Measurements from ENCODE around the gene CDK17.
"Not testable (repeated sequence)": the region's sequence is repeated elsewhere in the genome, so short reads cannot be mapped to it uniquely, and the experiment has no call there.

The CDK17 gene

DNA sequence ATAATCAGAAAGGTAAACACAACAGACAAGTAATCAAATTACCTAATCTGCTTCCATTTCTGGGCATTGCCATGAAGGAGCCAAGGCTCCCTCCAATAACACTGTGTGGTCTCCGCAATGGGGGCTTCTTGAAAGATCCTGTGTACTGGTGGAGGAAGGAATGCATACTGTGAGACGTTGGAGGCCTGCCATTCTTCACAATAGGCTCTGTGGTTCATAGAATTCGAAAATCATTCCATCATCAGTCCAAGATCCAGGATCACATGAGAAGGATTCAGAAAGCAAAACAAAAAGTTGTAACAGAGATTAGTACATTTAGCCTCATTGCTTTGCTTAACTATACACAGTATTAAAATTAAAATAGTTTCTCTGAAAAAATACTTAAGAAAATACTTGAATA is 76.3 kb downstream of the CDK17 start:
- DNase-seq (ENCODE audit: low read depth in 1 of 2, low spot score in 1 of 2): no peak

DNA sequence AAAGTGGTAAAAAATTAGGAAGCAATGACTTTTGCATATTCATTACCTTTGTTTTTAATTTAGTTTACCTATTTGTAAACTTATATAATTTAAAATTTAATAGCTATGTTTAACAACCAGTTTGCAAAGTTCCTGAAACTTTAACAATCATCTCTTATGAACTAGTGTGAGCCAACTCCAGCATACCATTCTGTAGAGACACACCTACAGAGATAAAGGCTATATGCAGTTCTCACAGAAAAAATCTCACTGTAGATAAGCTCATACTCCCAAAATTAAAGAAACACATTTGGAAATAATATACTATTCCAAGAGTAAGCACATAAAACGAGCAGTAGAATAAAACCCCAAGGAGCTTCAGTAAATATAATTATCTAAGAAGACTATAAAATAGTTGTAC is 77.5 kb downstream of the CDK17 start:
- DNase-seq (ENCODE audit: low read depth in 1 of 2, low spot score in 1 of 2): no peak

GRCh38 chr12:96321941-96322340 is 78.3 kb downstream of the CDK17 start:
- no peak for DNase-seq (ENCODE audit: low read depth in 1 of 2, low spot score in 1 of 2)

GRCh38 chr12:96317801-96318200 is 82.4 kb downstream of the CDK17 start:
- not testable (repeated sequence) for DNase-seq (ENCODE audit: low read depth in 1 of 2, low spot score in 1 of 2)

DNA sequence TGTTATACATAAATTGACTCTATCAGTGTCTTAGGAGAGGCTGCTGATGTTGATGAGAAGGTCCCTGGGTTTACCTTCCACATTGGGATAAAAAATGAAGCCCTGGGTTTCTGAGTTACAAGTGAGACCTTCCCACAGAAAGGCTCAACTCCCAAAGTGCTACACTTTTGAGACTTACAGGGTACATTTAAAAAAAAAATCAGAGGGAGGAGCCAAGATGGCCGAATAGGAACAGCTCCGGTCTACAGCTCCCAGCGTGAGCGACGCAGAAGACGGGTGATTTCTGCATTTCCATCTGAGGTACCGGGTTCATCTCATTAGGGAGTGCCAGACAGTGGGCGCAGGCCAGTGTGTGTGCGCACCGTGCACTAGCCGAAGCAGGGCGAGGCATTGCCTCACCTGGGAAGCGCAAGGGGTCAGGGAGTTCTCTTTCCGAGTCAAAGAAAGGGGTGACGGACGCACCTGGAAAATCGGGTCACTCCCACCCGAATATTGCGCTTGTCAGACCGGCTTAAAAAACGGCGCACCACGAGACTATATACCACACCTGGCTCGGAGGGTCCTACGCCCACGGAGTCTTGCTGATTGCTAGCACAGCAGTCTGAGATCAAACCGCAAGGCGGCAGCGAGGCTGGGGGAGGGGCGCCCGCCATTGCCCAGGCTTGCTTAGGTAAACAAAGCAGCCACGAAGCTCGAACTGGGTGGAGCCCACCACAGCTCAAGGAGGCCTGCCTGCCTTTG is 84.3 kb downstream of the CDK17 start:
- peak in 1 of 2 donors; percentile 4 for DNase-seq (ENCODE audit: low read depth in 1 of 2, low spot score in 1 of 2)

- DNase-seq (ENCODE audit: low read depth in 1 of 2, low spot score in 1 of 2): no peak
These were observed 85.5 kb downstream of the CDK17 start for GRCh38 chr12:96314723-96315122.

GRCh38 chr12:96313606-96314005 is 86.6 kb downstream of the CDK17 start:
- DNase-seq (ENCODE audit: low read depth in 1 of 2, low spot score in 1 of 2): no peak

- DNase-seq (ENCODE audit: low read depth in 1 of 2, low spot score in 1 of 2): no peak
These were observed 89.0 kb downstream of the CDK17 start for GRCh38 chr12:96311191-96311590.

DNA sequence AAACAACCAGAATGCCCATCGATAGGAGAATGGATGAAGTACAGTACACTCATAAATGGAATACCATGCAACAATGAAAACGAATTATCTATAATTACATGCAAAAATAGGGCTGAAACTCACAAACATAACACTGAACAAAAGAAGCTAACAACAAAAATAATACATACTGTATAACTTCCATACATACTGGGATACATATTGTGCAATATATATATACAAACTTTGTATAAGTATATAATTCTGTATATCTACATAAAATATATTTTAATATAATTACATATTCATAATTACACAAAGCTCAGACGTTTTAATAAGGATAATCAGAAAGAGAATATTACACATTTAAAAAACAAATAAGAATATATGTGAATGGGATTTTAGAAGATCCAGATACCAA is 90.2 kb downstream of the CDK17 start:
- DNase-seq (ENCODE audit: low read depth in 1 of 2, low spot score in 1 of 2): no peak

DNA sequence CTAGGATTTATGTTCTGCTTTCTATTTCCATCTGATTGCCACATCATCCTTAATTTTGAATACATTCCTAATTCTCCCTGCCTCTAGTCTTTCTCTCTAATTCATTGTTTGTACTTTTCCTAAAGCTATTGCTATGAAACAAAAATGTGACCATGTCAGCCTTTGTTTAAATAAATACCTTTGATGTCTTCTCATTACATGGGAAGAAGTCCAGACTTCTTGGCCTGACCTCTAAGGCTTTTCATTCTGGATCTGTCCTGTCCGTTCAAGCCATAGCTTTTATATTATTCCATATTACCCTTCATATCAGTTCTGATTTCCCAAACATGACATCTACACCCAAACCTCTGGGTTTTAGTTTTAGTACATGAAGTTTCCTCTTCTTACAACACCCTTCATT is 91.4 kb downstream of the CDK17 start:
- no peak for DNase-seq (ENCODE audit: low read depth in 1 of 2, low spot score in 1 of 2)

- DNase-seq (ENCODE audit: low read depth in 1 of 2, low spot score in 1 of 2): no peak
These were observed 94.6 kb downstream of the CDK17 start for GRCh38 chr12:96305665-96306064.

DNA sequence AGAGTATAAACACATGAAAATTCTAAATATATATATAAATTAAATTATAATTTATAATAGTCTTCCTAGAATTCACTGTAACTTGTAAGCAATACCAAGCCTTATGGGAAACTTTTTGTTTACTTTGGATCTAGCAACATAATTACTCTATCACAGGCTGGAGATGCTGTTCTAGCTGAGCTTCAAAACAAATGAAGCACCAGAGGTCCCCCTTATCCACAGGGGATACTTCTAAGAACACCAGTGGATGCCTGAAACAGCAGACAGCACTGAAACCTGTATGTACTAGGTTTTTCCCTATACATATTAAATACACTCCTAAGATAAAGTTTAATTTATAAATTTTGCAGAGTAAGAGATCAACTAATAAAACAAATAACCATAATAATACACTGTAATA is 96.6 kb downstream of the CDK17 start:
- DNase-seq (ENCODE audit: low read depth in 1 of 2, low spot score in 1 of 2): no peak

GRCh38 chr12:96302687-96303310 is 97.4 kb downstream of the CDK17 start:
- DNase-seq (ENCODE audit: low read depth in 1 of 2, low spot score in 1 of 2): no peak

- no peak for DNase-seq (ENCODE audit: low read depth in 1 of 2, low spot score in 1 of 2)
These were observed 98.5 kb downstream of the CDK17 start for GRCh38 chr12:96301732-96302131.

- DNase-seq (ENCODE audit: low read depth in 1 of 2, low spot score in 1 of 2): no peak
These were observed 100.2 kb downstream of the CDK17 start for GRCh38 chr12:96300064-96300463.

GRCh38 chr12:96297504-96297903 is 102.7 kb downstream of the CDK17 start:
- no peak for DNase-seq (ENCODE audit: low read depth in 1 of 2, low spot score in 1 of 2)

GRCh38 chr12:96295532-96296160 is 104.6 kb downstream of the CDK17 start:
- no peak for DNase-seq (ENCODE audit: low read depth in 1 of 2, low spot score in 1 of 2)

GRCh38 chr12:96294831-96295230 is 105.4 kb downstream of the CDK17 start:
- DNase-seq (ENCODE audit: low read depth in 1 of 2, low spot score in 1 of 2): no peak

- no peak for DNase-seq (ENCODE audit: low read depth in 1 of 2, low spot score in 1 of 2)
These were observed 107.1 kb downstream of the CDK17 start for GRCh38 chr12:96293093-96293492.

- DNase-seq (ENCODE audit: low read depth in 1 of 2, low spot score in 1 of 2): no peak
These were observed 111.2 kb downstream of the CDK17 start for GRCh38 chr12:96289067-96289466.

DNA sequence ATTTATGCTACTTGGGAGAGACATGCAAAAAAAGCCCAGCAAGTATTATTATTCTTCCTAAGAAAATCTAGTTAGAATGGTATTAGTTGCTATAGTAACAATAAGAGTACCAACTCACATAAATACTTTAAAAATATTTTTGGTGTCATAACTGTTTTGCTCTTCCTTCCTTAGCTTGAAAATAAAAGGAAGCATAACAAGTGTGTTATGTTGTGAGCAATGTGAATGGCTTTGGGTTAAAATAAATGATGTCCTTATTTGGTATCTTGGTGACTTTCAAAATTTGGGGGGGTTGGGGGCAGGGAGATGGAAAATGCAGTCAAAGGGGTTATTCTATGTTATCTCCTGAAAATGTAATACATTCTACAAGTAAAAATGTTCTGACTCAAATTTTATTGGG is 115.1 kb downstream of the CDK17 start:
- DNase-seq (ENCODE audit: low read depth in 1 of 2, low spot score in 1 of 2): no peak

DNA sequence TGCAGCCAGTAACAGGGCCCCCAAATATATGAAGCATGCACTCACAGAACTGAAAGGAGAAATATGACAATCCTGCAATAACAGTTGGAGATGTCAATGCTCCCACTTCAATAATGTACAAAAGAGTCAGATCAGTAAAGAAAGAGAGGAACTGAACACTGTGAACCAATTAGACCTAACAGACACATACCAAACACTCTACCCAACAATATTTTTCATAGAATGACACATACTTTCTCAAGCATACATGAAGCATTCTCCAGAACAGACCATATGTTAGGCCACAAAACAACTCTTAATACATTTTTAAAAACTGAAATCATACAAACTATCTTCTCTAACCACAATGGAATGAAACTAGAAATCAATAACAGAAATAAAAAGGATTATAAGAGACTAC is 125.9 kb downstream of the CDK17 start:
- DNase-seq (ENCODE audit: low read depth in 1 of 2, low spot score in 1 of 2): no peak

All from activated CD4-positive, alpha-beta T cell treated with anti-CD3 and anti-CD28 coated beads, Interleukin-2, amount 50 U/mL, for 24 hours (primary cell).